SK-N-SH treated with all-trans-retinoic acid at 6 μM for 48 hours (cell line): ENCODE measurements around the gene LPP.

Source experiments
- GLIS3 ChIP-seq: fragments of 250-450 bp; sonication (Bioruptor Pico); IDR thresholded peaks from 2 replicates; pipeline ENCODE4 v1.5.0; 2020; ENCODE audit warnings: mild to moderate bottlenecking, moderate library complexity
- ZNF70 ChIP-seq: fragments of 450-650 bp; formaldehyde crosslinking; IDR thresholded peaks from 2 replicates; pipeline ENCODE4 v1.5.0; 2020; ENCODE audit warnings: mild to moderate bottlenecking, moderate library complexity

DNA sequence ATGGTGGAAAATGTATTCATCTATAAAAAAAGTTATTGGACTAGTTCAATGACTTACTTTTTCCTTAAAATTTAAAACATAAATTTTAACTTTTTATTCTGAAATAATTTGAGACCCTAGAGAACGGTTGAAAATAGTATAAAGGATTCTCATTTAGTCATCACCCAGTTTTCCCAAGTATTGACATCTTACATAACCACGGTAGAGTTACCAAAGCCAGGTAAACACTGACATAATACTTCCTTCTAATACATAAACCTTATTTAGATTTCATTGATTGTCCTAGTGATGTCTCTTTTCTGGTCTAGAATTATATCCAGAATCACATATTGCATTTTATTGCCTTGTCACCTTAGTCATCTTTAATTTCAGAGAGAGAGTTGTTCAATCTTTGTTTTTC lies 319.1 kb downstream of the LPP start:
- no peak for TF ChIP-seq ZNF70 (CRISPR knock-in tag)
- TF ChIP-seq GLIS3 (CRISPR knock-in tag): no peak
